ENCODE measurements around the gene PGBD2.
"Not testable (repeated sequence)": the region's sequence is repeated elsewhere in the genome, so short reads cannot be mapped to it uniquely, and the experiment has no call there.

Gene PGBD2

GRCh38 chr1:248923352-248924338 lies 17.6 kb downstream of the PGBD2 start:
- DNase-seq, result no peak
- in situ Hi-C loops (cut with HindIII; ENCODE audit: low pct_ligation_motif_present, low pct_unique_long_range_greater_than_20kb, low sequenced_read_pairs), result no loop called here

GRCh38 chr1:248924696-248925532 lies 18.9 kb downstream of the PGBD2 start:
- peak; percentile 78 for DNase-seq
- in situ Hi-C loops (cut with HindIII; ENCODE audit: low pct_ligation_motif_present, low pct_unique_long_range_greater_than_20kb, low sequenced_read_pairs), result no loop called here

- in situ Hi-C loops (cut with HindIII; ENCODE audit: low pct_ligation_motif_present, low pct_unique_long_range_greater_than_20kb, low sequenced_read_pairs); DNase-seq: not testable (repeated sequence)
Observed at GRCh38 chr1:248925859-248926258, 19.8 kb downstream of the PGBD2 start.

GRCh38 chr1:248926401-248927182 lies 20.6 kb downstream of the PGBD2 start:
- no peak for DNase-seq
- in situ Hi-C loops (cut with HindIII; ENCODE audit: low pct_ligation_motif_present, low pct_unique_long_range_greater_than_20kb, low sequenced_read_pairs), result no loop called here

GRCh38 chr1:248927283-248927682 lies 21.2 kb downstream of the PGBD2 start:
- in situ Hi-C loops (cut with HindIII; ENCODE audit: low pct_ligation_motif_present, low pct_unique_long_range_greater_than_20kb, low sequenced_read_pairs); DNase-seq: not testable (repeated sequence)

- DNase-seq; in situ Hi-C loops (cut with HindIII; ENCODE audit: low pct_ligation_motif_present, low pct_unique_long_range_greater_than_20kb, low sequenced_read_pairs): not testable (repeated sequence)
Observed at GRCh38 chr1:248928122-248928521, 22.1 kb downstream of the PGBD2 start.

GRCh38 chr1:248930037-248930436 lies 24.0 kb downstream of the PGBD2 start:
- in situ Hi-C loops (cut with HindIII; ENCODE audit: low pct_ligation_motif_present, low pct_unique_long_range_greater_than_20kb, low sequenced_read_pairs); DNase-seq: not testable (repeated sequence)

- in situ Hi-C loops (cut with HindIII; ENCODE audit: low pct_ligation_motif_present, low pct_unique_long_range_greater_than_20kb, low sequenced_read_pairs); DNase-seq: not testable (repeated sequence)
Observed at GRCh38 chr1:248938173-248938809, 32.3 kb downstream of the PGBD2 start.

- in situ Hi-C loops (cut with HindIII; ENCODE audit: low pct_ligation_motif_present, low pct_unique_long_range_greater_than_20kb, low sequenced_read_pairs); DNase-seq: not testable (repeated sequence)
Observed at GRCh38 chr1:248944134-248944999, 38.3 kb downstream of the PGBD2 start.

- DNase-seq; in situ Hi-C loops (cut with HindIII; ENCODE audit: low pct_ligation_motif_present, low pct_unique_long_range_greater_than_20kb, low sequenced_read_pairs): not testable (repeated sequence)
Observed at GRCh38 chr1:248945000-248945423, 39.0 kb downstream of the PGBD2 start.

GRCh38 chr1:248945453-248945852 lies 39.4 kb downstream of the PGBD2 start:
- in situ Hi-C loops (cut with HindIII; ENCODE audit: low pct_ligation_motif_present, low pct_unique_long_range_greater_than_20kb, low sequenced_read_pairs); DNase-seq: not testable (repeated sequence)

GRCh38 chr1:248945856-248946416 lies 39.9 kb downstream of the PGBD2 start:
- in situ Hi-C loops (cut with HindIII; ENCODE audit: low pct_ligation_motif_present, low pct_unique_long_range_greater_than_20kb, low sequenced_read_pairs); DNase-seq: not testable (repeated sequence)

All from ACHN (cell line).